Thoracic aorta (tissue), 2 donors: ENCODE measurements around the gene CGB5. TPM values are rescaled to one million over a fixed set of nuclear protein-coding genes. Genes with fewer than 3 reads are reported as not detected.
"Not testable (repeated sequence)": the region's sequence is repeated elsewhere in the genome, so short reads cannot be mapped to it uniquely, and the experiment has no call there.

Experiments
- ATAC-seq: fragments of 150-250 bp; one replicate; pipeline ENCODE4 v1.8.0; 2017; ENCODE audit warnings: low read depth; ENCODE audit not compliant: insufficient number of reproducible peaks, low FRiP score
- DNase-seq: peaks from one replicate; pipeline ENCODE4 v3.0.0-alpha.2; 2020; ENCODE audit warnings: low spot score
- H3K27ac ChIP-seq, 2 donors: fragments of 200-600 bp; sonication (generic); 1 replicate in 1 of 2; 2 replicates in 1 of 2; pipeline ENCODE4 v1.5.1; 2016; ENCODE audit warnings: mild to moderate bottlenecking in 2 of 2, moderate library complexity in 2 of 2
- H3K27me3 ChIP-seq: fragments of 200-600 bp; sonication (generic); replicated peaks from 2 replicates; pipeline ENCODE4 v1.6.0; 2016; ENCODE audit warnings: mild to moderate bottlenecking; ENCODE audit not compliant: insufficient read depth
- H3K36me3 ChIP-seq: fragments of 200-600 bp; sonication (generic); one replicate; pipeline ENCODE4 v1.5.1; 2016
- H3K4me1 ChIP-seq, 2 donors: fragments of 200-600 bp; sonication (generic); 1 replicate in 1 of 2; 2 replicates in 1 of 2; pipeline versions ENCODE4 v1.5.1 to v1.6.0; 2016; ENCODE audit warnings: low read depth in 2 of 2, mild to moderate bottlenecking in 1 of 2; ENCODE audit not compliant: control insufficient read depth in 1 of 2
- H3K4me3 ChIP-seq: fragments of 200-600 bp; sonication (generic); 2 replicates; pipeline ENCODE4 v1.5.1; 2016; ENCODE audit warnings: mild to moderate bottlenecking
- H3K9me3 ChIP-seq: fragments of 200-600 bp; sonication (generic); 2 replicates; pipeline ENCODE4 v1.5.1; 2016
- total RNA-seq, 2 donors: library from RNA; depleted of rRNA; stranded (reverse); fragments of >200 nt; gene quantifications; one replicate each; pipeline versions ENCODE4 v1.1.0 to v1.2.3, GENCODE V29; 2016
- TF ChIP-seq, protein P1 (sequence below): fragments of 200-600 bp; sonication (generic); IDR thresholded peaks from one replicate; pipeline ENCODE4 v1.5.1; 2019; ENCODE audit warnings: antibody characterized with exemption

Gene CGB5
- total RNA-seq, 2 donors from 2014 or later: not detected

DNA sequence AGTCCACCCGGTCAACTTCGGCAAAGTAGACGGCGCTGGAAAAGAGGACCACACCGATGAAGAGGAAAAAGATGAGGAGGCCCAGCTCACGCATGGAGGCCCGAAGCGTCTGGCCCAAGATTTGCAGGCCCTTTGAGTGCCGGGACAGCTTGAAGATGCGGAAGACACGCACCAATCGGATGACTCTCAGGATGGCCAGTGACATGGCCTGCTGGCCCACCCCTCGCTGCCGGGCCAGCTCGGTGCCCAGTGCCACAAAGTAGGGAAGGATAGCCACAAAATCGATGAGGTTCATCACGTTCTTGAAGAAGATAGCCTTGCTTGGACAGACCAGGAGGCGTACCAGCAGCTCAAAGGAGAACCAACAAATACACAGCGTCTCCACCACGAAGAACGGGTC lies 26.8 kb downstream of the CGB5 start:
- Histone ChIP-seq H3K4me1 (peaks cover 0 to 4% of the 10 kb centered on the region in 2 donors), H3K4me3 (no peak overlapping the region), H3K27me3 (peaks cover 6% of the 10 kb centered on the region), H3K9me3 (no peaks in the 10 kb centered on the region), H3K27ac (no peak overlapping the region), H3K36me3 (no peaks in the 10 kb centered on the region)
- no peak for DNase-seq
- TF ChIP-seq, protein P1, sequence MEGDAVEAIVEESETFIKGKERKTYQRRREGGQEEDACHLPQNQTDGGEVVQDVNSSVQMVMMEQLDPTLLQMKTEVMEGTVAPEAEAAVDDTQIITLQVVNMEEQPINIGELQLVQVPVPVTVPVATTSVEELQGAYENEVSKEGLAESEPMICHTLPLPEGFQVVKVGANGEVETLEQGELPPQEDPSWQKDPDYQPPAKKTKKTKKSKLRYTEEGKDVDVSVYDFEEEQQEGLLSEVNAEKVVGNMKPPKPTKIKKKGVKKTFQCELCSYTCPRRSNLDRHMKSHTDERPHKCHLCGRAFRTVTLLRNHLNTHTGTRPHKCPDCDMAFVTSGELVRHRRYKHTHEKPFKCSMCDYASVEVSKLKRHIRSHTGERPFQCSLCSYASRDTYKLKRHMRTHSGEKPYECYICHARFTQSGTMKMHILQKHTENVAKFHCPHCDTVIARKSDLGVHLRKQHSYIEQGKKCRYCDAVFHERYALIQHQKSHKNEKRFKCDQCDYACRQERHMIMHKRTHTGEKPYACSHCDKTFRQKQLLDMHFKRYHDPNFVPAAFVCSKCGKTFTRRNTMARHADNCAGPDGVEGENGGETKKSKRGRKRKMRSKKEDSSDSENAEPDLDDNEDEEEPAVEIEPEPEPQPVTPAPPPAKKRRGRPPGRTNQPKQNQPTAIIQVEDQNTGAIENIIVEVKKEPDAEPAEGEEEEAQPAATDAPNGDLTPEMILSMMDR: no peak
- ATAC-seq: no peak

DNA sequence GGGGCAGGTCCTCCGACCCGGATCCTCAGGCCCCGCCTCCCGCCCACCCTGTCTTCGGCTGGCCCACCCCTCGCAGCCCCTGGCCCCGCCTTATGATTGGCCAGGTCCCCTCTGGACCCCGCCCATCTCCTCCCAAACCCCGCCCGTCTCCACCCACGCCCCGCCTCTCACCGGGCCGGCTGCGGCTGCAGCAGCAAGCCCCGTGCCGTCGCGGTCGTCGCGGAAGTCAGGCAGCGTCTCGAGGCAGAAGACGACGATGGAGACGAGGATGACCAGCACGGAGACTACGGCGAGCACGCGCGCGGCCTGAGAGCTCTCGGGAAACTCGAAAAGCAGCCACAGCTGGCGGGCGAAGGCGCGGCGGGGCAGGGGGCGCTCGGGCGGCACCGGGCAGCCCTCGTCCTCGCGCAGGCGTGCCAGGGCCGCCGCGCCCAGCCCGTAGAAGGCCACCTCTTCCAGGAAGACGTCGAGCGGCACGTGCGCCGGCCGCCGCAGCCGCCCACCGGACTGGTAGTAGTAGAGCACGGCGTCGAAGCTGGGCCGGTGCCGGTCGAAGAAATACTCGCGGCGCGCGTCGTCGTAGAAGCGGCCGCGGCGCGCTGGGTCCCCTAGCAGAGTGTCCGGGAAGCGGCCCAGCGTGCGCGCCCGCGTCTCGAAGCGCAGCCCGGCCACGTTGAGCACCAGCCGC lies 28.4 kb downstream of the CGB5 start:
- no peak overlapping the region for H3K4me3 ChIP-seq
- H3K36me3 ChIP-seq: no peaks in the 10 kb centered on the region
- TF ChIP-seq, protein P1: no peak
- DNase-seq: no peak
- ATAC-seq: no peak
- H3K27ac ChIP-seq: no peak overlapping the region
- H3K27me3 ChIP-seq: peaks cover 6% of the 10 kb centered on the region
- H3K9me3 ChIP-seq: no peaks in the 10 kb centered on the region
- H3K4me1 ChIP-seq: peaks cover 0 to 4% of the 10 kb centered on the region in 2 donors

DNA sequence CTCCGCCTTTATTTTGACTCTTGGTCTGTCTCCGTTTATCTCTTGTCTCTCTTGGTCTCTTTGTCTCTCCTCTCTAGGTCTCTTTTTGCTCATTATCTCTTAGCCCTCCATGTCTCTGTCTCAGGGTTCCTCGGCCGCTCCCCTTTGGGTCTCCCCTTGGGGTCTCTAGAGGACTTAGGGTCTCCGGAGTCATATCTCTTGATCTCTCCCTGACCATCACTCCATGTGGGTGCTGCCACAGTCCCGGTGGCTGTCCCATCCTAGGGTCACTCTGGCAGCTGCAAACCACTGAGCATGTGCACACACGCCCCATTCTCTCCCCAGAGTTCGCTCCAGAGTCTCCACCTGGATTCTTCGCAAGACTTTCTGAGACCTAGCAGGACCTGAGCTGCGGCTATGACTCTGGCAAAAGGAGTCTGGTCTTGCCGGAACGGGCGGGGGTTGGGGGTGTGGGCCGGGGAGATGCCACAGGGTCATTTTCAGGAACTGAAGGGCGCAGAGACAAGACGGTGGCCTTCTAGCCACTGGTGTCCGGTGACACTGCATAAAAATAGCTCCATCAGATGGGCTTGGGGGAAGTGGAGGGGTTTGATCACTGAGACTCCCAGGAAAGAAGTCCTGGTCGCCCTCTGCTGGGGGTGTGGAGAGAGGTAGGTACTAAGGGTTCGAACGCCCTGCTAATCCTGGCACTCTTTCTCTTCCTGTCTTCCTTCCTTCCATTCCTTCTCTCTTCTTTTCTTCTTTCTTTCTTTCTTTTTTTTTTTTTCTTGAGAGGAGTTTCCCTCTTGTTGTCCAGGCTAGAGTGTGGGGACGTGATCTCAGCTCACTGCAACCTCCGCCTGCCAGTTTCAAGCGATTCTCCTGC lies 30.1 kb downstream of the CGB5 start:
- Histone ChIP-seq H3K4me1 (peaks cover 0 to 4% of the 10 kb centered on the region in 2 donors), H3K27ac (no peak overlapping the region), H3K4me3 (no peak overlapping the region), H3K9me3 (no peaks in the 10 kb centered on the region), H3K27me3 (peaks cover 6% of the 10 kb centered on the region), H3K36me3 (no peaks in the 10 kb centered on the region)
- TF ChIP-seq, protein P1: no peak
- DNase-seq: no peak
- ATAC-seq: no peak

DNA sequence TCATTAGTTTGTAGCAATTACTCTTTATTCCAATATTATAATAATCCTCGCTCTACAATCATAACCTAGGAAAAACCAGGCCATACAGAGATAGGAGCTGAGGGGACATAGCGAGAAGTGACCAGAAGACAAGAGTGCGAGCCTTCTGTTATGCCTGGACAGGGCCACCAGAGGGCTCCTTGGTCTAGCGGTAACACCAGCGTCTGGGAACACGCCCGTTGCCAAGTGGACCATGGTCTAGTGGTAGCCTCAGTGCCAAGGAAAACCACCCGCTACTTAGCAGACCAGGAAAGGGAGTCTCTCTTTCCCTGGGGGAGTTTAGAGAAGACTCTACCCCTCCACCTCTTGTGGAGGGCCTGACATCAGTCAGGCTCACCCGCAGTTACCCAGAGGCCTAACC lies 31.2 kb downstream of the CGB5 start:
- not testable (repeated sequence) for H3K4me3 ChIP-seq, H3K9me3 ChIP-seq, H3K27ac ChIP-seq, H3K27me3 ChIP-seq, H3K36me3 ChIP-seq, H3K4me1 ChIP-seq, ATAC-seq, DNase-seq
- TF ChIP-seq, protein P1: peak; percentile 78

DNA sequence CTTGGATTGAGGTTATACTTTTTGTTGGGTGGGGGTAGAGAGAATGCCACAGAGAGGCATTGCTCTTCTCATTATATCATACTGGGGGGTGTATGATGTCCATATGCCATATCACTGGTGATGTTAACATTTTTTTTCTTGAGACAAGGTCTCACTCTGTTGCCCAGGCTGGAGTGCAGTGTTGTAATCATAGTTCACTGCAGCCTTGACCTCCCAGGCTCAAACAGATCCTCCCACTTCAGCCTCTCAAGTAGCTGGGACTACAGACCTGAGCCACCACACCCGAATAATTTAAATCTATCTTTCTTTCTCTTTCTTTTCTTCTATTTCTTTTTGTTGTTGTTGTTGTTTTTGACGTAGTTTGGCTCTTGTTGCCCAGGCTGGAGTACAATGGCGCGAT lies 36.7 kb downstream of the CGB5 start:
- Histone ChIP-seq H3K9me3 (no peaks in the 10 kb centered on the region), H3K27me3 (no peaks in the 10 kb centered on the region), H3K4me3 (no peak overlapping the region), H3K36me3 (no peaks in the 10 kb centered on the region), H3K27ac (no peak overlapping the region), H3K4me1 (peaks cover 0 to 5% of the 10 kb centered on the region in 2 donors)
- TF ChIP-seq, protein P1: no peak
- ATAC-seq (no peak), DNase-seq (no peak)
